GM19372 (cell line): ENCODE results near the gene CDH4.

Experiments
- ATAC-seq: cut with Tn5 transposase; IDR thresholded peaks from one replicate; pipeline ENCODE4 v1.9.1; 2021; ENCODE audit warnings: mild to moderate bottlenecking, low read depth, moderate library complexity; ENCODE audit not compliant: unreplicated experiment

Gene CDH4

DNA sequence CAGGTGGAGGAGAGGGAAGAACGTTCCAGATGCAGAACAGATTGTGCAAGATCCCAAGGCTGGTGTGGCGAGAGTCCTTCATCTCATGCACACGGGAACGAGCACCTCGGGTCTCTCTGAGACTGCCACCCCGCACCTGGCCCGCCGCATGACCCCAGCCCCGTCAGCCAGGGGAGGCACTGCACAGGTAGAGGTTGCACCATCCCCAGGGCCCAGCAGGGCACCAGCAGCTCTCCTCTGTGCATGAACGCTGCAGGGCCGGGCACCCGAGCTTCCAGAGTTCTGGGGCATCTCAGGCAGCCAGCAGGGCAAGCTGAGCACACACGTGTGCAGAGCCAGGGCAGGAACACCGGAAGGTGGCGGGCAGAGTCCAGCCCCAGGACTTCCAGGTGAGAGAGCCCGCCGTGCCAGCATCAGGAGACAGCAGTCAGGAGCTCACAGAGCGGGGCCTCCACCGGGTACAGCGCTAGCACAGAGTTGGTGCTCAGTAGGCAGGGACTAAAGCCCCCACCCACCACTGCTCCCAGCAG lies 620.4 kb downstream of the CDH4 start:
- ATAC-seq, result no peak

DNA sequence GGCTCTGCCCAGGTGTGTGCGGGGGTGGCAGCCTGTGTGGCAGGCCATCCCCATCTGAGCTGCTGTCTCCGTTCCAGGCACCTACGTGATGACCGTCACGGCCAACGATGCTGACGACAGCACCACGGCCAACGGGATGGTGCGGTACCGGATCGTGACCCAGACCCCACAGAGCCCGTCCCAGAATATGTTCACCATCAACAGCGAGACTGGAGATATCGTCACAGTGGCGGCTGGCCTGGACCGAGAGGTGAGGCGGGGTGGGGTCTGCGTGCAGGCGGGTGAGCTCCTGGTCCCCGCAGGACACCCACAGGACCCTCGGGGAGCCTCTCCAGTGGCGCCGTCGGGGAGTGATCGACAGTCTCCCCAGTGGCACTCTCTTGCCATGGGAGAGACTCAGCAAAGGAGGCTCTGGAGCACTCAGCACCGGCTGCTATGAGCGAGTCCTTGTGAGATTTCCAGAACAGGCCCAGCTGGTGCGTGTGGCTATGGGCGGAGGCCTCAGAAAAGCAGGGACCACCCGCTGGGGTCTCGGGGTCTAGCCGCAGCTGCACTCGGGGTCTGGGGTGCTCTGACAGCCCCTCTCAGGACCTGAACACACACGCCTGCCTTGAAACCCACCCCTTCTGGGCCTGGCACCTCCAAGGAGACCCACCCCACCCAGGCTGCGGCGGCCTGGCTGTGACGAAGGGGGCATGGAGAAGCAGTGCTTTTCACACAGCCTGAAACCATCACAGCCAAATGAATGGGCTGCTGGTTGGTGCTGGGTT lies 621.8 kb downstream of the CDH4 start:
- no peak for ATAC-seq

DNA sequence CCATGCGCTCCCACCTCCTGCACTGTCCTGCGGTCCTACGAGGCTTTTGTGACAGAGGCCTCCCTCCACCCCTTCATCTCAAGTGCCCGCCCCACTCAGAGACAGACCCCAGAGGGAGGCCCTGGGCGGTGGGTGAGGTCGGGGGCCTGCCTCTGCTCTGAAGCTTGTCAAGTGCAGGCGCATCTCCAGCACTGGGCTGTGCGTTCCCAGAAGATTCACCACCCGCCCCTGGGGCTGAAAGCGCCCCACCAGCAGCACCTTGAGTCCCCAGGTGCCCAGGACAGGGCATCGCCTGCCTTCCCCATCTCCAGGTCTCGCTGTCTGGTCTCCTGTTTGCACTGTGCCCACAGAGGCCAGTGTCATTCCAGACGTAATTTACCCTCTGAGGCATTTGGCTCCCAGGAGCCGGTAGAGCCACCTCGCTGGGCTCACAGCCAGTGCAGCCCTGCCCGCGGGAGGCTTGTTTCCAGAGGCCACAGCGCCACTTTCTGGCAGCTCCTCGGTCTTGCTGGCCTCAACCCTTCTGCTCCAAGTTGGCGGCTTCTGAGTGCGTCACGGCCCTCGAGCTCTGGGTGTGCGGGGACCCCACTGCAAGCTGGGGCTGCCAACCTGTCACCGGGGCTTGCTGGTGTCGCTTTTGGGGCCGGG lies 622.5 kb downstream of the CDH4 start:
- ATAC-seq, result no peak

DNA sequence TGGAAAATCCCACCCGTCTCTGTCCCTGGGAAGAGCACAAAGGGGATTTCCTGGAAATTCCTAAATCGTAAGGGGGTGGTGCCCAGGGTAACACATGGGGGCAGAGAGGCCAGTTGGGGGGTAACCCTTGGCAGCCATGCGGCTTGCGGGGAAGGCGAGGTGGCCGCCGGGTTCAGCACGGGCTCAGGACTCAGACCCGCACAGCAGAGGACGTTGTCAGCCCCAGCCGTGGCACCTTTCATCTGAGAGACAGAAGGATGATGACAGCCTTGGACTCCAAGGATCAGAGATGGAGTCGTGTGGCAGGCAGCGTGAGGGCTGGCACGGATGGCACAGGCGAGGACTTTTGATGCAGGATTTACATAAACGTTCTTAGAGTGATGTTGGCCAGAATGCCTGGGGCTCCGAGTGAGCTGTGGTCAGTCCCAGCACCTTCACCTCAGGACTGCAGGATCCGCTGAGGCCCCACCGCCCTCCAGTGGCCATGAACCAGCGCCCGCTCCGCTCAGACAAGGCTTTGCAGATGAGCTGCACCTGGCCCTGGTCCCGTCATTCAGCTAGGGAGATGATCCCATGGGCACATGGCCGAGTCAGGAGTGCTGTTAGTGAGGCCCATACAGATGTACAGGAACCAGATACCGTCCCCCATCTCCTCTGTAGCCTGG lies 623.3 kb downstream of the CDH4 start:
- ATAC-seq, result no peak

DNA sequence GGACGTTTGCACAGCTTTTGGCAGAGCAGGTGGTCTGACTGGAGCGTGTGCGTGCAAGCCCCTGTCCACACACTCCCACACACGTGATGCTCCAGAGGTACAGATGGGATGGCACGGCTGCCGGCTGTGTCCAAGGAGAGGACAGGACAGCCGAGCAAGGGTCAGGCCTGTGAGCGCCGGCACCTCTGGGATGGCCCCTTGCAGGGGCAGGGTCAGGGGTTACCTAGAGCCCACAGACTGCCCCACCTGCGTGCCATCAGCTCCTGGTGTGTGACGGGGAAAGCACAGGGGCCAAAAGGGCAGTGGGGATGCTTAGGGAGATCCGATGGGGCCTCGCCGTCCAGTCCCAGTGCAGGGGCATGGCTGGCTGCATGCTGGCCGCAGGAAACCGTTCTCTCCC lies 623.9 kb downstream of the CDH4 start:
- ATAC-seq, result no peak

DNA sequence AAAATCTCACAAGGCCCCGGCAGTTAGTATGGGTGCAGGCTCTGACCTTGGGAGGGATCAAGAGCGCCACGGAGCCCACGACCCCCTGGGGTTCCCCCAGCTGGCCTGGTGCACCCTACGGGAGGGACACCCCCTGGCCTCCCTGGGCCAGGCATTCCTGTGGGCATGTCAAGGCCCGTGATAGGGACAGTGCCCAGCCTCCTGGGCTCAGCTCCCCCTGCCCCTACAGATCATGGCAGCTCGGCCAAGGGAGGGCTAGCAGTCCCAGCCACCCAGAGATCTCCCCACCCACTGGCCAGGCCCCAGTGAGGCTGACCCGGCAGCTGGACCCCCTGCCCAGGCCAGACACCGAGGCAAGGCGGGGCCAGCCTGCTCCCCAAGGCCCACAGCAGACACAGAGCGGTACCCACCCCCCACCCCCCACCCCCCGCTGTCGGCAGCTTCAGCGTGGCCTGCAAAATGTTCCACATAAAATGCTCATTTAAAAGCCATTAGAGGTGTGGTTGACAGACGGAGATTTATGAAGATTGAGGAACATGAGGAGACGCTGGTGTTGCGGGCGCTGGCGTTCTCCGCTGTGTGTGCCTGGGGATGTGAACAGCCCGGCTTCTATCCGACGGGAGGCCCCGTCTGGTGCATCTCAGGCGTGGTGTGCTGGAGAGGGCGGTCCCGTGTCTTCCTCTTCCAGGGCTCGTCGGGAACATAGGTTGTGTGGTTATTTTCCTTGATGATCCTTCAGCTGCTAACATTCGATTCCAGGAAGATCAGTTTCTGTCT lies 625.1 kb downstream of the CDH4 start:
- no peak for ATAC-seq

DNA sequence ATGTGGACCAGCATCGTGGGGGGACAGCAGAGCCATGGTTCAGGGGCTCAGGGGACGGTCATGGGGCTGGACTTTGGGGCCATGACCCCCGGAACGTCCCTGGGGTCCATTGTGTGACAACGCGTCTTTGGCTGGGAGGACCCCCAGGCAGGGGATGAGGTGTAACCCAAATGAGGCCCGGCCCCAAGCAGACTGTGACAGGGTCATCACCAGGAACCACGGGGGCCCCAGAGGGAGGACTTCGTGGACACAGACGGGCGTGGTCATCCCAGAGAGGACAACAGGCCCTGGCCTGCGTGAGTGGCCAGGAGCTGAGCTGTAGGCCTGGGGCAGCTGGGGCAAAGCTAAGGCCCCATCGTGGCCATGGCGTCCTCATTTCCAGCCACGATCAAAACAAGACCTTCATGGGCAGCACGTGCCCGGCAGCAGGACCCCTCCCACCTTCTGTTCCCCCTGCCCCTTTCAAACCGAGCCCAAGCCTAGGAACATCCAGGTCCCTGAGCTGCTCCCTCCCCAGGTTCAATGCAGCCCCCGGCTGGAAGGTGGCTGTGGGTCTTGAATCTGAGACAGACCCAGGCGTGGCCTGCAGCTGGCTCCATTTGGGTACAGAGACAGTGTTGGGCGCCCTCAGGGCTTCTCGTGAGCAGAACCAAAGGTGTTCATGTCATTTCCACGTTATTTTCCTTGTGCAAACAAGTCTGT lies 625.9 kb downstream of the CDH4 start:
- no peak for ATAC-seq

DNA sequence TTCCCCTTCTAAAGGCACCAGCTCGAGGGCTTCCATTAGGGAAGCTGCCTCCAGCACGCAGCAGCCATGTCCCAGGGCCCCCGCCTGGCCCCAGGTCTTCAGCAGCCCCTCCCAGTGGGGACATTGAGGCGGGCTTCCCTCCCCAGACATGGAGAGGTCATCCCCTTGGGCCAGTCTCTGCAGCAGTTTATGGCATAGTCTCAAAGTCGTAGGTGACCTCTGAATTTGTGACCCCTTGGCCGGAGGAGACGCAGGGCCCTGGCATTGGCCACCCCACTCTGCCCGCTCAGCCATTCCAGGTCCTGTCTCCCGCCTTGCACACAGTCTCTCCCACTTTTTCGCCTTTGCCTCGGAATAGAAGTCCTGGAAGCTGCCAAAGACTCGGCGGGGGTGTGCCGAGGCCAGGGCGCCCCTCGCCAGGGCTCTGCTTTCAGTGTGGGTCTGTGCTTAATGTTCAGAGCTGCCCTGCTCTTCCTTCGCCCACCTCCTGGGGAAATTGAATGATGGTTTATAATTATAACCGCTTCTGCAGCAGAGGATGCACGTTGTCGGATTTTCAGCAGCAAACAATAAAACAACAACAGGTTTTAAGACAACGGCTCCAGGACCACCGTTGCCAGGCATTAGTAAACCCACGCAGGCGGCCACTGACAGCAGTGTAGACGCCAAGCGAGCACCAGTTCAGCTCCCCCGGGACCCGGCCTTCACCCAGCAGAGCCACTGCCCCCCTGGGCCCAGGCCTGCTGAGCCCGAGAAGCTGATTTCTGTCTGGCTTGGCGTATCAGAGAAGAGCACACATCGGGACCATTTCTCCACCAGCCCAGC lies 626.6 kb downstream of the CDH4 start:
- no peak for ATAC-seq

DNA sequence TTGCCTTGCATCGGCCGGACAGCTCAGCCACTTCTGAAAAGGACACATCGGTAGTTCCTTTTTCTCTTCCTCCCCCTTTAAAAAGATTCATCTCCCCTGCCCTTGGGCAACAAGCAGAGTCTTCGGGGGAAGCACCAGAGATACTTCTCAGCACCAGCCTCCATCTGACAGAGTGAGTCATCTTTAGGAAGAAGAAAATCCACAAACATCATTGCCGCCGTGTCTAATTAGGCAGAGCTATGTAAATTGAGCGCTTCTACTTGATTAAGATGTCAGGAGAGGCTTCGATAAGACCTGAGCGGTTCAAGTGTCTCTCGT lies 627.2 kb downstream of the CDH4 start:
- no peak for ATAC-seq

DNA sequence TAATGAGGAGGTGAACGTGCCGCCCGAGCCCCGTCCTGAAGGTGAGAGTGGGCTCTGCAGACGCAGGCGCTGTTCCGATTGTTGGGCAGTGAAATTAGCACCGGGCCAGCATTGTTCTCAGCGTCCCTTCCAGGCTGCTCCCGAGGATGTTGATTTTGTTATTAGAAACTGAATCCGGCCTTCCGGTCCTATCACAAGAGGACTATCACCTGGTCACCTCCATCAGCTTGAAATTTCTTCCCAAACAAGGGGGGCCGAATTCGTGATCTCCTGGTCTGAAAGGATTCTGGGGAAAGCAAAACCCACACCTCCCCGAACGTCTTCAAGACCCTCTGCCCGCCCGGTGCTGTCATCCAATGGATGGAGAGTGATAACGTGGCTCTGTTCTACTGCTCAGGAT lies 627.6 kb downstream of the CDH4 start:
- ATAC-seq, result no peak

DNA sequence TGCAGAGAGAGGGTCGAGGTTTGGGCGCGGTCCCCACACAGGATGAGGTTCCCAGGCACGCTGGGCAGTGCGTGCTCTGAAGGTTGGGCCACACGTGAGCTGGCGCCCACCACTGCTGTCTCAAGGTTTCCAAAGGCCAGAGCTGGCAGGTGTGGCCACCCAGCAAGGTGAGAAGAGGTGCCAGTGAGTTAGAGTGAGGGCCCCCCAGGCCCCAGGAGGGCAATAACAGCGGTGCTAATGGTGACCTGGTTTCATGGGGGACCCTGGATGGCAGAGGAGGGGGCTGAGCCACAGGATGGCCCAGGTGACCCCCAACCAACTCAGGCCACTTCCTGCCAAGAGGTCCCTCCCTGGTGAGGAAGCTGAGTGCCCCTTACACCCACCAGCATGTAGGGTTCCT lies 628.6 kb downstream of the CDH4 start:
- no peak for ATAC-seq

DNA sequence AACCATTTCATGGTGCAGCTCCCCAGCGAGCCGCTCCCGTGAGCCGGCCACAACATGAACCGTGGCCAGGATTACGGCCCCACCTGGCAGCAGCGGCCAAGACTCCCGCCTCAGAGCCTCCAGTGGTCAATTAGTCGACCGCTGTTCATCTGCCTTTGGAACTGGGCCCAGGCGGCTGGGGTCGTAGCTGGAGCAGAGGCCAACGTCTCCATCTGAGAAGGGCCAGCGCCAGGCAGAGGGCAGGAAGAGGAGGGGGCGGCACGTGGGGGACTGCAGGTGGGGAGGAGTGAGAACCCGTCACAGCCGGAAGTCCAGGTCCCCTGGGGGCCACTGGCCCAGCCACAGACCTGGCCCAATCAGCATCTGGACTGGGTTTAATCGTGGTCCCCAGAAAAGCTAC lies 629.4 kb downstream of the CDH4 start:
- ATAC-seq, result no peak

DNA sequence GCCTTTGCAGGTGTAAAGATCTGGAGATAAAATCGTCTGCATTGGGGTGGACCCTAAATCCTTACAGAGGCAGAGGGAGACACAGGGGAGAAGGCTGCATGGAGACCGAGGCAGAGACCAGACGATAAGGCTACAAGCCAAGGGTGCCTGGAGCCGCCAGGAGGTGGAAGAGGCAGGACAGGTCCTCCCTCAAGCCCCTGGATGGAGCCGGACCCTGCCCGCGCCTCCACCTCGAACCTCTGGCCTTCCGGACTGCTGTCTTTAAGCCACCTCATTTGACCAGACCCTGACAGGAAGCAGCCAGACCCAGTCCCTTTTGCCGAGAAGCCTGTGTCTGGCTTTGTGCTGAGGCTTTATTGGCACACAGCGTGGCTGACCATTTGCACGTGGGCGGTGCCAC lies 629.8 kb downstream of the CDH4 start:
- ATAC-seq, result no peak

DNA sequence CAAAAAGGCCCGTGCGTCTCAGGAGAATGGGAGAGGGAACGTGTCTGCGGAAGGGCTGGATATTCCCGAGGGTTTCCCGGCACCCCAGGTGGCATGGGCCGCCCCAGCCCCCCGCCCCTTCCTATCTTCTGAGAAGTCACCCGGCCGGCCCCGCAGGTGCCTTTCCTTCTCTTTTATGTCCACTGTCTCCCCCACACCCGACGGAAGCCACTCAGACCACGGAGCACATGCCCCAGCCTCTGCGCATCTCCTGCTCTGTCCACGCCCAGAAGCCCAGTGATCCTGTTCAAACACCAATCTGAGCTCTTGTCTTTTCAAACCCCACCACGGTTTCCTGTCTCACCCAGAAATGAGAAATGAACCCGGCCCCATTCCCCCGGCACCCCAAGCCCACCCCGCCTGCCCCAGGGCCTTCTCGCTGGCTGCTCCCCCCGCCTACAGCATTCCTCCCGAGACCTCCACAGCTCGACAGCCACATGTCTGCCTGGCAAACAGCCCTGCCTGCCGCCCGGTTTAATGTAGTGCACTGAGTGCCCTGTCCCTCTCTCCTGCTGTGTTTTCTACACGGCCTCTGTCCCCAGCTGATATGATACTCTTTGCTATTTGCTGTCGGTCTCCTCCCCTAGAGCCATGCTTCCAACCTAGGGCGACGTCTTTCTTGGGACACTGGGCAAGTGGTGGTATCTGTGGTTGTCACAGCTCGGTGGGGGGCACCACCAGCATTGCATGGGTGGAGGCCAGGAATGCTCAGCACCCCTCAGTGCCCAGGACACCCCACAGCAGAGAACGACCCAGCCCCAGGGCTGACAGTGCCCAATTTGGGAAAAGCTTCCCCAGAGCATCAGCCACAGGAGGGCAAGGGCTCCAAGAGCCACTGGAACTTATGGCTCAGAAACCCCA lies 630.9 kb downstream of the CDH4 start:
- ATAC-seq, result no peak

DNA sequence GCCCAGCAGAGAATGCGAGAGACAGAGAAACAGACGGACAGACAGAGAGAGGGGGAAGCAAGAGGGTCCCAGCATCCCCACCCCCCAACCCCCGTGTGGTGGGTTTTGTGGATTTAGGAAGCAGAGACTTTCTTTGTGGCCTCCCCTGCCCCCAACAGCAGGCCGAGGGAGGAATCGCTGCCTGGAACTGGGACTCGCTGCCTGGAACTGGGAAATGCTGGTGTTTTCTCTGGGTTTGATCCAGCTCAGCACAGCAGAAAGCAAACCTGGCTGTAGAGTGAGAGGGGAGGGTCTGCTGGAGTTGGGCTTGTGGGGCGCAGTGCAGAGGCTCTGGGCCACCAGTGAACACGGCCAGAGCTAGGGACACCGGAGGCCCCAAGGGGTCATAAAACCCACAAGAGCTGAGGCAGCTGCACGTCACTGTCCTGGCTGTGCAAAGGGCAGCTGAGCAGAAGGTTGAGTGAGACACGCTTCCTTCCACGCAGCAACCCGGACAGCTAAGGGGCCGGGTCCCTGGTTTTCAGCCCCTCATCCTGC lies 631.9 kb downstream of the CDH4 start:
- no peak for ATAC-seq

DNA sequence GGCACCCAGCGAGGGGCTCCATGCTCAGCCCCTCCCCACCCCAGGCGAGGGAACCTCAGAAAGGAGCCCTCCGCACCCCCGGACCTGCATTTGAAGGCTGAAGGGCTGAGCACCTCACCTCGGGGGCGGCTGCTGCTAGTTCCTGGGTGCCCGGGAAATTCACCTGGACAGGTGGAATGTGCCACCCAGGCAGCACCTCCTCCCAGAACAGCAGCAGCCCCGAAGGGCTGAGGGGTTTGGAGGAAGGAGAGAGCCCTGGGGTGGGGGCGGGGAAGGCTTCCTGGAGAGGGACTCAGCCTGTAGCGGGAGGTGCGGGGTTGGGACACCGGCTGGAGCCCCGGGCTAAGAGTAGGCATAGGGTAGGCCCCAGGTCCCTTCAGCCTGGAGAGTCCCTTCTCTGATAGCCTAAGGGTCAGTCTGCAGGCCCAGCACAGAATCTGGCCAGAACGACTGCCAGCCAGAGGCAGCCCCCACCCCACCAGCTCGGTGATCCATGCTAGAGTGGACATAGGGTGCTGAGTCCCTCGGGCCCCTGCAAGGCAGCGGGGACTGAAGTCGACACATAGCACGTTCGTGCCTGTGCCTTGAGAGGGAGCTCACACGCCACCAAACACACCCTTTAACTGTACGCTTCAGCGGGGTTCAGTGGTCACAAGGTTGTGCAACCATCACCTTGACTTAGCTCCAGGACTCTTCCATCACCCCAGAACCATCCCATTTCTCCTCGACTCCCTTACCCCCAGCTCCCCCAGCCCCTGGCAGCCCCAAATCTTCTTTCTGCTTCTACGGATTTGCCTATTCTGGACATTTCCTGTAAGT lies 632.7 kb downstream of the CDH4 start:
- ATAC-seq, result no peak
